NCI-H2171 treated with DMSO at 0.1 percent for 48 hours (cell line): Measurements from ENCODE around the gene IFNA4.

ENCODE experiments used
- DNase-seq: peaks from one replicate; lab custom pipeline; 2025; lab: John Stamatoyannopoulos, UW

The IFNA4 gene

GRCh38 chr9:21165516-21165915 is 21.9 kb downstream of the IFNA4 start:
- DNase-seq: no peak

- DNase-seq: no peak
These were observed 27.2 kb downstream of the IFNA4 start for GRCh38 chr9:21160178-21160577.

GRCh38 chr9:21155501-21155900 is 31.9 kb downstream of the IFNA4 start:
- no peak for DNase-seq

- DNase-seq: no peak
These were observed 33.3 kb downstream of the IFNA4 start for GRCh38 chr9:21154018-21154608.

- no peak for DNase-seq
These were observed 33.9 kb downstream of the IFNA4 start for GRCh38 chr9:21153336-21154017.

- no peak for DNase-seq
These were observed 42.8 kb downstream of the IFNA4 start for GRCh38 chr9:21144603-21145002.

- DNase-seq: no peak
These were observed 45.9 kb downstream of the IFNA4 start, which contains the start of gene IFNW1 for GRCh38 chr9:21141427-21141882. IFNW1 (minus strand) TSS chr9:21141832; CDS start chr9:21141570, 262 bp downstream.

- DNase-seq: no peak
These were observed 50.4 kb downstream of the IFNA4 start for GRCh38 chr9:21137020-21137419.
